Neuronal stem cell (in vitro differentiated cells): ENCODE measurements around the gene PNPLA2.

Source experiments
- DNase-seq: peaks from one replicate; pipeline ENCODE4 v3.0.0-alpha.2; 2013; ENCODE audit warnings: low spot score
- H2AFZ ChIP-seq: one replicate; pipeline ENCODE4 v1.6.1; 2013; ENCODE audit warnings: mild to moderate bottlenecking, low read length, inconsistent platforms
- H2AK5ac ChIP-seq: 2 replicates; pipeline ENCODE4 v1.6.1; 2013; ENCODE audit warnings: low read depth, mild to moderate bottlenecking, inconsistent platforms, low read length, moderate library complexity, mixed read lengths
- H2BK120ac ChIP-seq: 2 replicates; pipeline ENCODE4 v1.6.1; 2013; ENCODE audit warnings: low read depth, mild to moderate bottlenecking, inconsistent platforms, low read length, moderate library complexity, mixed read lengths
- H2BK12ac ChIP-seq: one replicate; pipeline ENCODE4 v1.6.1; 2013; ENCODE audit warnings: low read length, inconsistent platforms
- H2BK15ac ChIP-seq: 2 replicates; pipeline ENCODE4 v1.6.1; 2013; ENCODE audit warnings: mild to moderate bottlenecking, low read length, inconsistent platforms, mixed read lengths
- H2BK5ac ChIP-seq: one replicate; pipeline ENCODE4 v1.6.1; 2013; ENCODE audit warnings: inconsistent platforms, mild to moderate bottlenecking, low read length, moderate library complexity
- H3K14ac ChIP-seq: one replicate; pipeline ENCODE4 v1.6.1; 2013; ENCODE audit warnings: low read length, inconsistent platforms
- H3K18ac ChIP-seq: 2 replicates; pipeline ENCODE4 v1.6.1; 2013; ENCODE audit warnings: low read length, inconsistent platforms
- H3K23ac ChIP-seq: 2 replicates; pipeline ENCODE4 v1.6.1; 2013; ENCODE audit warnings: low read depth, mild to moderate bottlenecking, mixed read lengths, low read length, inconsistent platforms; ENCODE audit not compliant: poor library complexity
- H3K27ac ChIP-seq: replicated peaks from 3 replicates; pipeline ENCODE4 v1.5.1; 2013; ENCODE audit warnings: low read length, inconsistent platforms
- H3K27me3 ChIP-seq, 3 experiments: 2 replicates each; pipeline ENCODE4 v1.6.1; 2013; ENCODE audit warnings: low read length in 3 of 3, mild to moderate bottlenecking in 2 of 3, inconsistent platforms in 1 of 3, low read depth in 1 of 3, mixed read lengths in 1 of 3, moderate library complexity in 1 of 3; ENCODE audit not compliant: control insufficient read depth in 3 of 3, insufficient read depth in 3 of 3
- H3K36me3 ChIP-seq, 2 donors: replicated peaks in 1 of 2; 2 replicates each; pipeline ENCODE4 v1.6.1; 2013; ENCODE audit warnings: low read length in 2 of 2; ENCODE audit not compliant: control insufficient read depth in 2 of 2, insufficient read depth in 2 of 2
- H3K4ac ChIP-seq: 2 replicates; pipeline ENCODE4 v1.6.1; 2013; ENCODE audit warnings: inconsistent platforms, mild to moderate bottlenecking, low read length, moderate library complexity
- H3K4me1 ChIP-seq, 2 donors: 1 replicate in 1 of 2; 2 replicates in 1 of 2; pipeline ENCODE4 v1.6.1; 2013; ENCODE audit warnings: low read length in 2 of 2, low read depth in 1 of 2; ENCODE audit not compliant: control insufficient read depth in 2 of 2, insufficient read depth in 1 of 2
- H3K4me2 ChIP-seq: one replicate; pipeline ENCODE4 v1.6.1; 2013; ENCODE audit warnings: mild to moderate bottlenecking, low read length, inconsistent platforms; ENCODE audit not compliant: insufficient read depth, poor library complexity, severe bottlenecking
- H3K4me3 ChIP-seq, 2 donors: 2 replicates each; pipeline ENCODE4 v1.5.1; 2013; ENCODE audit warnings: low read length in 2 of 2, mild to moderate bottlenecking in 2 of 2, inconsistent platforms in 1 of 2, moderate library complexity in 1 of 2
- H3K79me1 ChIP-seq: one replicate; pipeline ENCODE4 v1.6.1; 2013; ENCODE audit warnings: low read depth, mild to moderate bottlenecking, inconsistent platforms, low read length, moderate library complexity
- H3K9ac ChIP-seq: one replicate; pipeline ENCODE4 v1.6.1; 2013; ENCODE audit warnings: mild to moderate bottlenecking, low read depth, low read length, inconsistent platforms; ENCODE audit not compliant: poor library complexity
- H3K9me3 ChIP-seq, 2 donors: replicated peaks in 1 of 2; 2 replicates each; pipeline versions ENCODE3 to v1.6.1; 2013; ENCODE audit warnings: low read length in 2 of 2, mild to moderate bottlenecking in 2 of 2, inconsistent platforms in 1 of 2, low read depth in 1 of 2, mixed read lengths in 1 of 2, moderate library complexity in 1 of 2; ENCODE audit not compliant: control insufficient read depth in 2 of 2, insufficient read depth in 1 of 2
- H4K8ac ChIP-seq: one replicate; pipeline ENCODE4 v1.6.1; 2013; ENCODE audit warnings: low read depth, mild to moderate bottlenecking, inconsistent platforms, low read length, moderate library complexity
- H4K91ac ChIP-seq: one replicate; pipeline ENCODE4 v1.6.1; 2013; ENCODE audit warnings: low read length, low read depth, mild to moderate bottlenecking, inconsistent platforms; ENCODE audit not compliant: poor library complexity
- WGBS, 2 donors: extraction: QIAGEN DNeasy Blood & Tissue Kit; methylation state at CpG; one replicate each; pipeline ENCODE4 v1.1.7; 2013; ENCODE audit warnings: missing lambda C conversion rate in 2 of 2, mixed read lengths in 1 of 2; ENCODE audit not compliant: insufficient read length in 2 of 2, insufficient replicate concordance in 1 of 2; ENCODE audit errors: extremely low coverage in 2 of 2; 5-methylcytosine and 5-hydroxymethylcytosine counted together

The PNPLA2 gene

DNA sequence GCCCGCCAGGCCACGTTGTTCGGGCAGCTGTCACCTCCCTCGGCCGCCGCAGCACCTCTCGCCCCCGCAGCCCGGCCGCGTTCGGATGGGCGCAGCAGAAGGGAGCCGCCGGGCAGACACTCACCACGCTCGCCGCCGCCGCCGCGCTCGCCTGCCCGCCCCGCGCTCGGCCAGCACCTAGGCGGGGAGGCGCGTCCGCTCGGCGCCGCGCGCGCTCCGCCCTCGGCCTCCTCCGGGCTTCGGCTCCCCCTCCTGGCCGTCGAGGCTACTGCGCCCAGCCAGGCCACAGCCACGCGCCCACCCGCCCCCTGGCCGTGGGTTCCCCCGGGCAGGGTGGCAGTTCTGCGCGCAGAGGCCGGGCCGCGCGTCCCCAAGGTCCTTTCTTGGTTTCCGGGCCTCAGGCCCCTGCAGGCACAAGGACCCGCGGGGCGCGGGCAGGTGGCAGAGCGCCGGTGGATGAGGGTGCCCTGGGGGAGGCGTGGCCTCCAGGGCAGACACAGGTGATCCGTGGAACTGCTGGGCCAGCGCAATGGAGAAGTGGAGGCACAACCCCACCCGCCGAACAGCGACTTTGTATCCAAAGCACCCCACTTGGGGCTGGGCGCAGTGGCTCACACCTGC lies 20.5 kb upstream of the PNPLA2 start, which contains the start of gene SLC25A22:
Gene SLC25A22, minus strand, starts transcription at position 189 of the 621 bp plus-strand sequence. CDS start 3,275 bp downstream, outside the sequence.
- H3K27me3 ChIP-seq: no peaks in the 10 kb centered on the region
- H3K23ac ChIP-seq: peak within 1 kb of the TSS; percentile 99
- H2BK120ac ChIP-seq: peak within 1 kb of the TSS; percentile 81
- peak within 1 kb of the TSS; percentile 88 for H2AFZ ChIP-seq
- peak within 1 kb of the TSS; percentile 99 for H2BK5ac ChIP-seq
- no peak within 1 kb of the TSS for H2BK12ac ChIP-seq
- peak within 1 kb of the TSS; percentile 92 for H3K4me2 ChIP-seq
- H3K4ac ChIP-seq: peak within 1 kb of the TSS; percentile 84
- H3K14ac ChIP-seq: peak within 1 kb of the TSS; percentile 100
- H3K18ac ChIP-seq: peak within 1 kb of the TSS; percentile 100
- DNase-seq: peak; percentile 83
- peak within 1 kb of the TSS; percentile 86 for H3K27ac ChIP-seq
- no CpG with 5 or more reads among the region's 69 CpGs for WGBS, 2 donors
- peak within 1 kb of the TSS; percentile 89 for H2AK5ac ChIP-seq
- H3K4me1 ChIP-seq: peaks cover 10 to 15% of the 10 kb centered on the region in 2 donors
- peak within 1 kb of the TSS; percentile 87 for H2BK15ac ChIP-seq
- peak within 1 kb of the TSS; percentile 3 for H4K8ac ChIP-seq
- H3K79me1 ChIP-seq: peaks cover 28% of the 10 kb centered on the region
- H3K9ac ChIP-seq: peak within 1 kb of the TSS; percentile 97
- H4K91ac ChIP-seq: no peak within 1 kb of the TSS
- peak within 1 kb of the TSS; percentile 99 to 100 for H3K4me3 ChIP-seq
- peaks cover 37 to 61% of the 10 kb centered on the region in 2 donors for H3K36me3 ChIP-seq
- H3K9me3 ChIP-seq: no peaks in the 10 kb centered on the region

DNA sequence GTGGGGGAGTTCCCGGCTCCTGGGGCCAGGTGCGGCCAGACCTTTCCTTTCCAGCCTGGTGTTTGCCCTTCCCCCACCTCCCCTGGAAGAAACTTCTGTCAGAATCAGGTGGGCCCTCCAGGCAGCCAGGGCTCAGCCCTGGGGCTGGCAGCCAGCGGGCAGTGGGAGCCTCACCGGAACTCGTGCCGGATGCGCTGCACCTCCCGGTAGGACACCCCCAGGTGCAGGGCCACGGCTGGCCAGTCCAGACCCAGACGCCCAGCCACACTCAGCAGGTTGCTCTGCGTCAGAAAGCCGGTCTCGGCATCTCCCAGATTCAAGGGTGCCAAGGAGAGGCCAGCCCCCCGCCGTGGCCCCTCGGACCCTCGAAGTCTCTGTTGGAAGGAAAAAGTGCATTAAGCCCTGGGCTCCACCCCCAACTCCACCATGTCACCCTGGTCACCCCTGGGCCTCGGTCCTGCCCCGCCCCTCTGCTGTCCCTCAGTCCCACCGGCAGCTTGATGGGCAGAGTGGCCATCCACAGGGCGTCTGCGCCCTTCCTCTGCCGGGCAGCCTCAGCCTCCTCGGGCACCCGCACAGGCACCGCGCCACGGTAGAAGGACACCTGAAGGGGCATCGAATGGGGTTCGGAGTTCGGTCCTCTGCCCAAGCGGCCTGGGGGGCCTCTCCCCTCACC lies 18.9 kb upstream of the PNPLA2 start:
- Histone ChIP-seq H3K27me3 (no peaks in the 10 kb centered on the region), H3K9ac (no peak overlapping the region), H2BK12ac (no peak overlapping the region), H3K14ac (no peak overlapping the region), H3K4me1 (peaks cover 21 to 28% of the 10 kb centered on the region in 2 donors), H4K8ac (peak overlapping the region; percentile 65), H3K4me3 (no peak overlapping the region), H2BK5ac (peak overlapping the region; percentile 82), H4K91ac (no peak overlapping the region), H3K9me3 (no peaks in the 10 kb centered on the region), H3K18ac (no peak overlapping the region), H3K79me1 (peaks cover 28% of the 10 kb centered on the region), H2BK15ac (no peak overlapping the region), H3K23ac (no peak overlapping the region), H3K4ac (no peak overlapping the region), H2BK120ac (no peak overlapping the region), H2AK5ac (no peak overlapping the region), H3K36me3 (peaks cover 24 to 51% of the 10 kb centered on the region in 2 donors), H3K4me2 (no peak overlapping the region), H3K27ac (no peak overlapping the region), H2AFZ (no peak overlapping the region)
- DNase-seq: no peak
- WGBS, 2 donors: no CpG with 5 or more reads among the region's 32 CpGs

DNA sequence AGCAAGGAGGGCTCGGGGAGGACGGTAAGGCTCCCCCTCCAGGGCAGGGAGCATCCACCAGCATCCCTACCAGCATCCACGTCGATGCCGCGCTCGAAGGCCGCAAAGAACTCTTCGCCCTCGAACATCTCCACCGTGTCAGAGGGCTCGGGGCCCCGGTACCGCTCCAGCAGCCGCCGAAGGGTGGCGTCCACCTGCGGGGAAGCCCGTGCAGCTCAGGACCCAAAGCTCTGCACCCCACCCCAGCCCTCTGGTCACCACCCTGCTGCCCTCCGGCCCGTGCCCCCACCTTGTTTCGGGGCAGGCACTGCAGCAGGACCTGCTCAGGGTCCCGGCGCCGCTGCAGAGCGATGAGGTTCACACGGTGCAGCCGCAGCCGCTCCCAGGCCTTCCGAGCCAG lies 18.2 kb upstream of the PNPLA2 start:
- H2BK12ac ChIP-seq: no peak overlapping the region
- H3K9ac ChIP-seq: peak overlapping the region; percentile 70
- H3K23ac ChIP-seq: no peak overlapping the region
- DNase-seq: no peak
- H2BK5ac ChIP-seq: no peak overlapping the region
- peaks cover 21 to 31% of the 10 kb centered on the region in 2 donors for H3K4me1 ChIP-seq
- no peak overlapping the region for H4K91ac ChIP-seq
- no peaks in the 10 kb centered on the region for H3K9me3 ChIP-seq
- no peak overlapping the region for H4K8ac ChIP-seq
- no peak overlapping the region for H3K4me2 ChIP-seq
- no peak overlapping the region for H3K4me3 ChIP-seq
- no peak overlapping the region for H2BK15ac ChIP-seq
- no peak overlapping the region for H2AK5ac ChIP-seq
- no peak overlapping the region for H3K14ac ChIP-seq
- no peaks in the 10 kb centered on the region for H3K27me3 ChIP-seq
- no peak overlapping the region for H2AFZ ChIP-seq
- H3K4ac ChIP-seq: no peak overlapping the region
- H3K18ac ChIP-seq: no peak overlapping the region
- peaks cover 24% of the 10 kb centered on the region for H3K79me1 ChIP-seq
- peaks cover 23 to 50% of the 10 kb centered on the region in 2 donors for H3K36me3 ChIP-seq
- H2BK120ac ChIP-seq: no peak overlapping the region
- WGBS, 2 donors: no CpG with 5 or more reads among the region's 30 CpGs
- H3K27ac ChIP-seq: no peak overlapping the region

DNA sequence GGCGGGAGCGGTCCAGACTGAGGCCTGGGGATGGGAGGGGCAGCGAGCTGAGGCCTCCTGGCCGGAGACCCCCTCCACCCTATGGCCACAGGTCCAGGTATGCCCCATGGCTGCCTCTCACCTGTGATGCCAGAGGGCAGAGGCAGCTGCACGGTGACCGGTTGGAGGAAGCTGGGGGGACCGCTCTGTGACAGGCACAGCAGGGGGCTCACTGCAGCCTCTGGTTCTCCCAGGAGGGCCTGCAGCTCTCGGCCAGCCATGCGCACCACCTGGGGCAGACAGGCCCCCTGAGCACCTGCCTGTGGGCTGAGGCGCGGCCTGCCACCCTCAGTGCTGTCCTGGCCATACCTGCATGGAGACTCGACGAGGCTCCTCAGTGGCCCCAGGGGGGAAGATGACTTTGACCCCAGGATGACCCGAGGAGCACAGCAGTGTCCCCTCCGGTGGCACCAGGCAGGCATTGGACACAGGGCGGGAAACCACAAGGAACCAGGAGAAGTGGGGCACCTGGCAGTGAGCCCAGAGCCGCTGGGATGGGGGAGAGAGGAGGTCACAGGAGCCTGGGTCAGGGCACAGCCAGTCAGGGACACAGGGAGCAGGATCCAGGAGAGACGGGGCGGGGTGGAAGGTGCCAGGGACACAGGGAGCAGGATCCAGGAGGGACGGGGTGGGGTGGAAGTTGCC lies 17.5 kb upstream of the PNPLA2 start:
- no peak overlapping the region for H2BK12ac ChIP-seq
- H3K4me1 ChIP-seq: peaks cover 20 to 25% of the 10 kb centered on the region in 2 donors
- H3K4me2 ChIP-seq: no peak overlapping the region
- H2BK15ac ChIP-seq: no peak overlapping the region
- no peak overlapping the region for H3K14ac ChIP-seq
- no peak overlapping the region for H2AFZ ChIP-seq
- H2BK120ac ChIP-seq: no peak overlapping the region
- peaks cover 22% of the 10 kb centered on the region for H3K79me1 ChIP-seq
- no peak overlapping the region for H3K4ac ChIP-seq
- no peak for DNase-seq
- peaks cover 23 to 50% of the 10 kb centered on the region in 2 donors for H3K36me3 ChIP-seq
- no peak overlapping the region for H3K27ac ChIP-seq
- H2BK5ac ChIP-seq: no peak overlapping the region
- no peak overlapping the region for H3K18ac ChIP-seq
- H2AK5ac ChIP-seq: no peak overlapping the region
- H3K4me3 ChIP-seq: no peak overlapping the region
- no peak overlapping the region for H4K8ac ChIP-seq
- H3K9me3 ChIP-seq: no peaks in the 10 kb centered on the region
- H3K27me3 ChIP-seq: no peaks in the 10 kb centered on the region
- WGBS, 2 donors: no CpG with 5 or more reads among the region's 20 CpGs
- H3K9ac ChIP-seq: no peak overlapping the region
- H3K23ac ChIP-seq: no peak overlapping the region
- no peak overlapping the region for H4K91ac ChIP-seq
